NCI-H1048 (cell line): ENCODE results near the gene ZBTB21.

Source experiments
- DNase-seq: peaks from one replicate; lab custom pipeline; 2025; lab: John Stamatoyannopoulos, UW

ZBTB21 gene

GRCh38 chr21:42009831-42010506 is at the start of gene ZBTB21:
ZBTB21 (minus strand) TSS chr21:42010360; CDS start chr21:41994095, 16,265 bp downstream.
- DNase-seq: peak; percentile 96

DNA sequence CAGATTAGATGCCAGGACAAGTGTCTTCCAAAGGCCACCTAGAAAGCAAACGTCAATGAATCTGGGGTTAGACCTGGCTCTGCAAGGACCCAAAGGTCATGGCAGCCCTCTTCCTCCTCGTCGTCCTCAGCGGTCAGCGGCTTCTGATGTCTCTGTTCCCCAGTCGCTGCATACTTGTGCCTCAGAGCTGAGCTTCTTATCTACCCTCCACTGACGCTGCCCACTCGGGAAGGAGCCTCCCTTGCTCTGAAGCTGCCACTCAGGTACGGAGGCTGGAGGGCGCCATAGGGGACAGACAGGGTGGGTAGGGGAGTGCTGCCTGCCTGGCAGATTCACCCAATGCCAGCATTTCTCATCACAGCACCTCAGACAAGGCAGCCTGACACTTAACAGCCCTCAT is 49.6 kb upstream of the ZBTB21 start:
- DNase-seq: no peak

DNA sequence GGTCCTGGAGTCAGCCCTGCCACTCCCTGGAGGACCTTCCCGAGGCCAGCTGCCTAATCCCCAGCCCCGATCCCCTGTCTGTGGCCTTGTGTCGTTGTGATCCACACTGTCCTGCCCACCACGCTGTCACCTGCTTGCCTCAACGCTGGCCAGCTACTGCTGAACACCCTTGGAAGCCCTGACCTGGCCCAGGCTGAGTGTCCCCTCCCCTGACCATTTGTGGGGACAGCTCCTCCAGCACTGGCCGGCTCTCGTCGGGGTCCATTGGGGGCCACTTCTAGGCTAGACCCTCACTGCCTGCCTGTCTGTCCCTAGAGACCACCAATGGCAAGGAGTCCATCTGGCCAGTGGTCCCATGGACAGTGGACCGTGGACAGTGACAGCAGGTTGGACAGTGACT is 49.0 kb upstream of the ZBTB21 start:
- no peak for DNase-seq

- DNase-seq: no peak
These were observed 48.5 kb upstream of the ZBTB21 start for GRCh38 chr21:42058631-42059111.

GRCh38 chr21:42057851-42058437 is 47.8 kb upstream of the ZBTB21 start:
- no peak for DNase-seq

DNA sequence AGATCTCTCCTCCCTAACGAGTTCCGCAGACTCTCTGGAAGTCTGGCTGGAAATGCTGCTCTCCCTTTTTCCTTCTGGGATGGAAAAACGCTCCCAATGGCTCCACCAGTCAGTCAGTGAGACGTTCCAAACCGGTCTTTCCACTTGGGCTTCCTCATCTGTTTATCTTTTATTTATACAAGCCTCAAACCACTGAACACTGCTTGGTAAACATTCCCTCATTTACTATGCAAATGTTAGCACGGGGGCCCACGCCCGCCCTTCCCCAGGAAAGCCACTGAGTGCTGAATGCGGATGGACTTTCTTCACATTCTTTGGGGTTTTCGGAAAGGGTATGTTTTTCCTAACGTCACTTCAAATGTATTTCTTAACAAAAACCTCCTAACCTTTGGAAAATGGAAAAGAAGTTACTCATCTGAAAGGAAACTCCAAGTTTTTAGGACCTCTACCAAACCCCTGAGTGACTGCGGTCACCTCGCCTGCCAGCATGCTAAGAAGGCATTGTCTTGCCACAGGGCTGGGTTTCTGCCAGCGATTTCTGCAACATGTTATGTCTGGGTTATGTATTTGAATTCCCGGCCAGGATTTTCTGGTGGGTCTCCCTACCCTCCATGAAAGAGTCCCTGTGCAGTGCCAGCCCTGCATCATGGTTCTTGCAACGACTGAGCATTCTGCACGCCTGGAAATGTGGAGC is 47.0 kb upstream of the ZBTB21 start:
- peak; percentile 93 for DNase-seq

DNA sequence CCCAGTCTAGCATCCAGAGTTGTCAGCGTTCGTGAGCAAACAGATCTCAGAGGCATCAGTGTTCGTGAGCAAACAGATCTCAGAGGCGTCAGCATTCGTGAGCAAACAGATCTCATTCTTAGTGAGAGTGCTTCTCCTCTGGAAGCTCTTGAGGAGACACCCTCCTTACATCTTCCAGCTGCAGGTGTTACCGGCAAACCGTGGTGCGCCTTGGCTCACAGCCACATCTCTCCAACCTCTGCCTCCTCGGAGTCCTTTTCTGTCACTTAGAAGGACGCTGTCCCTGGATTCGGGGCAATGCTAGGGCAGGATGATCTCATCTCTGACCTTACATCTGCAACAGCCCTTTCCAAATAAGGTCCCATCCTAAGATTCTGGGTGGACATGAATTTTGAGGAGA is 46.3 kb upstream of the ZBTB21 start:
- DNase-seq: no peak

- DNase-seq: no peak
These were observed 45.3 kb upstream of the ZBTB21 start for GRCh38 chr21:42055425-42055824.

- no peak for DNase-seq
These were observed 41.6 kb upstream of the ZBTB21 start for GRCh38 chr21:42051788-42052187.

- no peak for DNase-seq
These were observed 39.6 kb upstream of the ZBTB21 start for GRCh38 chr21:42049578-42050430.

DNA sequence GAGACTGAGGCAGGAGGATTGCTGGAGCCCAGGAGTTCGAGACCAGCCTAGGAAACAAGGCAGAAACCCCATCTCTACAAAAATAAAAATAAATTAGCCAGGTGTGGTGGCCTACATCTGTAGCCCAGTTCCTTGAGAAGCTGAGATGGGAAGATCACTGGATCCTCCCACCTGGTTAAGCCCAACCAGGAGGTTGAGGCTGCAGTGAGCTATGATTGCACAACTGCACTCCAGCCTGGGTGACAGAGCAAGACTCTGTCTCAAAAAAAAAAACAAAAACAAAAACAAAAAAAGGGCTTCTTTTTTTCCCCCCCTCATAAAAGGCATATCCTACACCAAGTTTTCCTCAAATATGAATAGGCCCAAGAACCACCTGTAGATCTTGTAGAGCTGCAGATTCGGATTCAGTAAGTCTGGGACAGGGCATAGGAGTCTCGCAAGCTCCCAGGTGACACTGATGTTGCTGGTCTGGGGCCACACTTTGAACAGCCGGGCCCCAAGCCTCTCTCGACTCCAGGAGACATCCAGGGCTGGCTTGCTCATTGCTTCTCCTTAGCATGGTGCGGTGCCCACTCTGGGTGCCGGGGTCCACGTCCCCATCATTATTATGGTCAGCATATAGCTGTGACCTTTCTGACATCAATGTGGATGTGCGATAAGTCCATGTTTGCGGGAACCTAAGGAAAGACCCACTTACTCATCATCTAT is 38.9 kb upstream of the ZBTB21 start:
- DNase-seq: no peak

DNA sequence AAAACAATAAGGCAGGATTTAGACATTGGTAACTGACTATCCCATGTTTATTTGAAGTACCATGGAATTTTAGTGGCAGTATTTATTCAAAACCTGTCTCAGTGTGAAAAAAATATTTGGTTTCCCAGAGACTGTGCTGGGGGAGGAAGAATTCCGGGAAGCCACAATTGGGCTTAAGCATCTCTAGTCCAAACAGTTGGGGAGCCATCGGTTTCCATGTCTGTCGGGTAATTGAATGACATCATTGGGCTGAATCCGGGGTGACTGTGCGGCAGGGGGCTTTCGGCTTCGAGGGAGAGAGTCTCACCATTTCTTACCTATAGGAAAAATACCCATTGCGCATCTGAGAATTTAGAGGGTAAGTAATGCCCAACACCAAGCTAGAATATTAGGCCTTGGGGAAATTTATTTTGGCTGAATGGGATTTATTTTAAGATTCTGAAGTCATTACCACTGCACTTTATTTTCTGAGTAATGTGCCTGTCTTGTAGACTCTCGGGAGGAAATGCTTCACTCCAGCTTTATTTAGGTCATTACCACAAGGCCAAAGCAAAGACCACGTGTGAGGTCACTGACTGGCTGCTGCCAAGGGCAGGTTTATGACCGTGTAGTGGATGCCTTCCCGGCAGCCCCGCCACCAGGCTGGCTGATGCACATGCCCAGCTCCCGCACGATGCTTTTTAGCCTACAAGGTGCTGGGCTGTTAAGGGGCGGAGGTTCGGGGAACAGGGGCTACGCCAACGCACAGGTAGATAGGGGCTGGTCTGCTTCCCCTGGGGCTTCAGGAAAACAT is 37.9 kb upstream of the ZBTB21 start:
- no peak for DNase-seq

DNA sequence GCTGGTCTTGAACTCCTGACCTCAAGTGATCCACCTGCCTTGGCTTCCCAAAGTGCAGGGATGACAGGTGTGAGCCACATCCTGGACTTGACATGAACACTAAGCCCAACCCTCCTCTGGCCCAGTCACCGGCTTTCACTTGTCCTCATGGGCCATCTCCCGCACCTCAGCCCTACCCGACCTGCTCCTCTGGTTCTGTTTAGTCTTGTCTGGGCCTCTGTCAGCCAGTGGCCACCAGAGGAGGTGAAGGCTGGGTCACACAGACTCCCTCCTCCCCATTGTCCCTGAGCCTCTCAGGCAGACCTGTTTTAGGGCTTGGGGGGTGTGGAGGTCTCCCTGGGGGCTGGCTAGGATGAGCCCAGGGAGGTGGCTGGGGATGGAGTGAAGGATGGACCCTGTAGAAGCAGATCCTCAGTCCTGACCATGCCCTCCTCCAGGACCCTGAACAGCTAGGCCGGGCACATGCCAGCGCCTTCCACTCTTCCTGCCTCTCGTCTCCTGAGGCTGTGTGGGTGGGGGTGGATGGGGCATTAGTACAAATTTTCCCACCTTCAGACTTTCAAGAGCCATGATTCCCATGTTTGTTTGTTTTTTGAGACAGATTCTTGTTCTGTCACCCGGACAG is 34.8 kb upstream of the ZBTB21 start:
- DNase-seq: no peak

- no peak for DNase-seq
These were observed 33.8 kb upstream of the ZBTB21 start for GRCh38 chr21:42043961-42044360.

- no peak for DNase-seq
These were observed 33.2 kb upstream of the ZBTB21 start for GRCh38 chr21:42043201-42043895.

DNA sequence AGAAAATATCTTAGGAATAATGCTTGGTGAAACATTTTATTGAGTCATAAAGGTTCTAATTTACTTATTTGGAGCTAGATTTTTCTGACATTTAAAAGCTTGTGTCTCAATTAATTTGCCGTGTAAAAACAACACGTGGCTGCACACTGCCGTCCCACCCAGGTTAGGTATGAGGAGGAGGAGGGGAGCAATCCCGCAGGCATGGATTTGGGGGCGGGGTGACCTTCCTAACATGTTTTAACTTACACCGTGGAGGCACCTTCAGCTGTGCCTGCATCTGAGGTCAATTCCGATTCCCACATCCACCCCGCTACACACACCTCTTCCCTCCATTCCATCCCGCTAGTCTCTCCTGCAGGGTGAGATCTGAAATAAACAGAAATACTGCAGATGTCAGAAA is 32.5 kb upstream of the ZBTB21 start:
- no peak for DNase-seq

GRCh38 chr21:42041711-42042110 is 31.6 kb upstream of the ZBTB21 start:
- DNase-seq: no peak

DNA sequence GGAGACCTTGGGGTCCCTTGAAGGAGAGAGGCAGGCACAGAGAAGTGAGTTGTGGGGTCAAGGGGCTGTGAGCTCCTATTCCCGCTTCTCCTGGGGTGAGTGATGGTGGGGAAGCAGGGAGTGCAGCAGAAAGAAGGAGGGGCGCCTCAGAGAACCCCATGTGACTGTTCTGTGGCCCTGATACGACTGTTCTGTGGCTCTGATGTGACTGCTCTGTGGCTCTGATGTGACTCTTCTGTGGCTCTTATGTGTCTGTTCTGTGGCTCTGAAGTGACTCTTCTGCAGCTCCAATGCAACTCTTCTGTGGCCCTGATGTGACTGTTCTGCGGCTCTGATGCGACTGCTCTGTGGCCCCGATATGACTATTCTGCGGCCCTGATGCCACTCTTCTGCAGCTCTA is 31.1 kb upstream of the ZBTB21 start:
- no peak for DNase-seq

GRCh38 chr21:42040411-42041180 is 30.4 kb upstream of the ZBTB21 start:
- no peak for DNase-seq
